ENCODE results near the gene COL2A1.

Gene COL2A1

DNA sequence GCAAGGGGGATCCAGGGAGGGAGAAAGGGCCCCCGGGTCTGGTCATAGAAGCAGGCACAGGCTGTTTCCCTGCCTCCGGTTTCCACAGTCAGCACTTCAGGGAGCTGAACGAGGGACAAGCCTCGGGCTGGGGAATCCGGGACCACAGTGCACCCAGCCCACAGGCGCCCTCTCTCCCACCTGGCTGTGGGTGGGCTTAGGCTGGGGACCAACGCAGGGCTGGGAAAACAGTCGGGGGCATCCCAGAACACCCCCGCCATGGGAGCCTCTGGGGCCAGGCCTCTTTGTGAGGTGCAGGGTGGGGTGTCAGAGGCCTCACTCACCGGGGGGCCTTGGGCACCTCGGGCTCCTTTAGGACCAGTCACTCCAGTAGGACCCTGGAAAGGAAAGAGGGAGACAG is 24.6 kb downstream of the COL2A1 start:
- ATAC-seq = no peak
- TF ChIP-seq BACH2 (CRISPR knock-in tag; IDR thresholded peaks at IDR 0.05; ENCODE audit: borderline replicate concordance) = no peak
- no peak for TF ChIP-seq ISL1 (CRISPR knock-in tag; IDR thresholded peaks at IDR 0.05)
- TF ChIP-seq ARNTL (CRISPR knock-in tag; IDR thresholded peaks at IDR 0.05; ENCODE audit: borderline replicate concordance, low read depth) = no peak
- no peak for TF ChIP-seq ZFP3 (CRISPR knock-in tag; IDR thresholded peaks at IDR 0.05)
- no peak for TF ChIP-seq ESRRG (CRISPR knock-in tag; IDR thresholded peaks at IDR 0.05)
- TF ChIP-seq TOX (CRISPR knock-in tag; IDR thresholded peaks at IDR 0.05; ENCODE audit: borderline replicate concordance) = no peak
- TF ChIP-seq ZNF8 (CRISPR knock-in tag; IDR thresholded peaks at IDR 0.05) = no peak
- TF ChIP-seq GLIS3 (CRISPR knock-in tag; IDR thresholded peaks at IDR 0.05) = no peak
- no peak for TF ChIP-seq CSRNP3 (CRISPR knock-in tag; IDR thresholded peaks at IDR 0.05)
- TF ChIP-seq POU6F1 (CRISPR knock-in tag; IDR thresholded peaks at IDR 0.05; ENCODE audit: borderline replicate concordance, low read depth) = no peak
- TF ChIP-seq ZNF565 (CRISPR knock-in tag; conservative IDR thresholded peaks at IDR 0.05; ENCODE audit: low read depth) = no peak
- TF ChIP-seq PPARA (CRISPR knock-in tag; IDR thresholded peaks at IDR 0.05; ENCODE audit: borderline replicate concordance) = no peak
- no peak for TF ChIP-seq ZC3H10 (CRISPR knock-in tag; IDR thresholded peaks at IDR 0.05)

DNA sequence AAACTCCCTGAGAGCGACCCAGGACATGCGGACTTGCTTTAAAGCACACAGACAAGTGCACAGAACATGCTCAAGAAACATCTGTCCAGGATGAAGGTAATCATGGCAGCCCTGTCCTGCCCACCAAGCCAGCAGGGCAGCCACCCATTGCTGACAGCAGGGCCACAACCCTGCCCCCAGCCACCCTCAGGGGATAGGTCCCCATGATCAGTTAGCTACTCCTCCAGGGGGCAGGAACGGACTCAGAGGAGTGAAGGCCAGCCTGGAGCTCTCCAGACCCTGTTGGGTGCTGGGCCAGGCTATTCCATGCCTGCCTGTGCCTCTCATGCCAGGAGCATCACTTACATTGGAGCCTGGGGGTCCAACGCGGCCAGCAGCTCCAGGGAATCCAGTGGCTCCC is 25.1 kb downstream of the COL2A1 start:
- no peak for TF ChIP-seq ISL1 (CRISPR knock-in tag; IDR thresholded peaks at IDR 0.05)
- no peak for TF ChIP-seq ZNF8 (CRISPR knock-in tag; IDR thresholded peaks at IDR 0.05)
- no peak for TF ChIP-seq PPARA (CRISPR knock-in tag; IDR thresholded peaks at IDR 0.05; ENCODE audit: borderline replicate concordance)
- TF ChIP-seq CSRNP3 (CRISPR knock-in tag; IDR thresholded peaks at IDR 0.05) = no peak
- no peak for TF ChIP-seq ESRRG (CRISPR knock-in tag; IDR thresholded peaks at IDR 0.05)
- ATAC-seq = peak; percentile 13; the same call in 2 of the 3 replicates

GRCh38 chr12:47978598-47978873 is 25.7 kb downstream of the COL2A1 start:
- ATAC-seq = no peak
- TF ChIP-seq BACH2 (CRISPR knock-in tag; IDR thresholded peaks at IDR 0.05; ENCODE audit: borderline replicate concordance) = no peak
- no peak for TF ChIP-seq ZFP3 (CRISPR knock-in tag; IDR thresholded peaks at IDR 0.05)
- TF ChIP-seq ZC3H10 (CRISPR knock-in tag; IDR thresholded peaks at IDR 0.05) = no peak

GRCh38 chr12:47977772-47978597 is 26.3 kb downstream of the COL2A1 start:
- no peak for ATAC-seq
- TF ChIP-seq TOX (CRISPR knock-in tag; IDR thresholded peaks at IDR 0.05; ENCODE audit: borderline replicate concordance) (no peak), ZC3H10 (CRISPR knock-in tag; IDR thresholded peaks at IDR 0.05) (no peak), TSHZ2 (CRISPR knock-in tag; IDR thresholded peaks at IDR 0.05) (no peak), PPARA (CRISPR knock-in tag; IDR thresholded peaks at IDR 0.05; ENCODE audit: borderline replicate concordance) (no peak), GLIS3 (CRISPR knock-in tag; IDR thresholded peaks at IDR 0.05) (no peak), ZFP30 (CRISPR knock-in tag; IDR thresholded peaks at IDR 0.05) (no peak), ZFP3 (CRISPR knock-in tag; IDR thresholded peaks at IDR 0.05) (no peak), ZNF70 (CRISPR knock-in tag; IDR thresholded peaks at IDR 0.05) (no peak), CSDC2 (CRISPR knock-in tag; IDR thresholded peaks at IDR 0.05) (no peak), CSRNP3 (CRISPR knock-in tag; IDR thresholded peaks at IDR 0.05) (no peak)
